PC-3 (cell line): ENCODE data around the gene HOXB7. TPM values are rescaled to one million over a fixed set of nuclear protein-coding genes. Genes with fewer than 3 reads are reported as not detected.

ENCODE experiments used
- ATAC-seq: fragments of 200-7000 bp; cut with Tn5 transposase; 2 replicates; pipeline ENCODE4 v1.9.1; 2020; ENCODE audit warnings: mild to moderate bottlenecking, moderate library complexity
- BruUV-seq: library from RNA; stranded (reverse); fragments of 400-500 nt; replicated peaks from 2 replicates; lab custom pipeline; 2021; lab: Mats Ljungman, UMichigan
- CTCF ChIA-PET: fragments of 300-600 bp; sonication (Branson Sonifier 250); formaldehyde crosslinking; loops from one replicate; lab custom pipeline; 2022; ENCODE audit warnings: antibody characterized with exemption; lab: Charles Lee
- POLR2A ChIA-PET: fragments of 300-600 bp; sonication (Branson Sonifier 250); formaldehyde crosslinking; loops from one replicate; lab custom pipeline; 2022; ENCODE audit warnings: antibody characterized with exemption; ENCODE audit not compliant: unreplicated experiment; lab: Charles Lee
- DNase-seq: peaks from one replicate; pipeline ENCODE4 v3.0.0-alpha.2; 2015
- H2AFZ ChIP-seq: fragments of 300-600 bp; sonication (generic); 2 replicates; pipeline ENCODE4 v1.6.0; 2016; ENCODE audit warnings: antibody characterized with exemption, low read length
- H3F3A ChIP-seq: fragments of 300-600 bp; sonication (generic); one replicate; pipeline ENCODE4 v1.6.0; 2017; ENCODE audit warnings: antibody characterized with exemption, low read length, control low read depth, mild to moderate bottlenecking; ENCODE audit not compliant: unreplicated experiment
- H3K27ac ChIP-seq: fragments of 300-600 bp; sonication (generic); 2 replicates; pipeline ENCODE4 v1.5.1; 2016; ENCODE audit warnings: mild to moderate bottlenecking, low read length
- H3K27me3 ChIP-seq: fragments of 300-600 bp; sonication (generic); 2 replicates; pipeline ENCODE4 v1.6.1; 2016; ENCODE audit warnings: low read length, mixed read lengths
- H3K36me3 ChIP-seq: fragments of 300-600 bp; sonication (generic); 2 replicates; pipeline ENCODE4 v1.6.1; 2016; ENCODE audit warnings: low read depth, mixed run types, low read length, mixed read lengths
- H3K4me1 ChIP-seq: fragments of 300-600 bp; sonication (generic); 2 replicates; pipeline ENCODE4 v1.5.1; 2016; ENCODE audit warnings: low read length; ENCODE audit not compliant: insufficient read depth
- H3K4me2 ChIP-seq: fragments of 300-600 bp; sonication (generic); 2 replicates; pipeline ENCODE4 v1.6.0; 2016; ENCODE audit warnings: low read length
- H3K4me3 ChIP-seq: fragments of 300-600 bp; sonication (generic); 2 replicates; pipeline ENCODE4 v1.5.1; 2016; ENCODE audit warnings: mild to moderate bottlenecking, low read length, mixed read lengths
- H3K79me2 ChIP-seq: fragments of 300-600 bp; sonication (generic); 2 replicates; pipeline ENCODE4 v1.6.1; 2017; ENCODE audit warnings: low read length, mixed read lengths
- H3K9ac ChIP-seq: fragments of 300-600 bp; sonication (generic); 2 replicates; pipeline ENCODE4 v1.6.0; 2016; ENCODE audit warnings: mild to moderate bottlenecking, low read length
- H3K9me2 ChIP-seq: fragments of 300-600 bp; sonication (generic); replicated peaks from 2 replicates; pipeline ENCODE4 v1.6.1; 2016; ENCODE audit warnings: mixed run types, low read length, mixed read lengths
- H3K9me3 ChIP-seq: fragments of 300-600 bp; sonication (generic); 2 replicates; pipeline ENCODE4 v1.6.1; 2016; ENCODE audit warnings: low read length, mixed read lengths
- H4K20me1 ChIP-seq: fragments of 300-600 bp; sonication (generic); 2 replicates; pipeline ENCODE4 v1.6.1; 2016; ENCODE audit warnings: low read length, mixed read lengths
- CTCF ChIP-seq: fragments of 300-600 bp; sonication (generic); conservative IDR thresholded peaks from 2 replicates; pipeline ENCODE4 v1.5.1; 2017; ENCODE audit warnings: antibody characterized with exemption, low read depth, mild to moderate bottlenecking, low read length
- EZH2 ChIP-seq: fragments of 300-600 bp; sonication (generic); IDR thresholded peaks from one replicate; pipeline ENCODE4 v1.6.1; 2017; ENCODE audit warnings: antibody characterized with exemption, mild to moderate bottlenecking, low read length; ENCODE audit not compliant: unreplicated experiment
- EZH2phosphoT487 ChIP-seq: fragments of 300-600 bp; sonication (generic); IDR thresholded peaks from 2 replicates; pipeline ENCODE4 v1.6.1; 2018; ENCODE audit warnings: mild to moderate bottlenecking, antibody characterized with exemption, low read length, borderline replicate concordance
- intact Hi-C: fragments of 100-400 bp; cut with micrococcal nuclease; formaldehyde crosslinking; loops from 2 replicates; pipeline ENCODE4 v1.9.0; 2023
- total RNA-seq: library from RNA; depleted of rRNA; stranded (reverse); fragments of >200 nt; gene quantifications from 2 replicates; pipeline ENCODE4 v1.2.3, GENCODE V29; 2014

Gene HOXB7
- total RNA-seq, 1 experiment from 2014 or later, result not detected

- BruUV-seq, result no TSS peak
- H3K27ac ChIP-seq, result no peak overlapping the region
- no peaks in the 10 kb centered on the region for H3K4me1 ChIP-seq
- no peaks in the 10 kb centered on the region for H3K79me2 ChIP-seq
- H3K9ac ChIP-seq, result no peak overlapping the region
- no peaks in the 10 kb centered on the region for H3K27me3 ChIP-seq
- H3K4me2 ChIP-seq, result no peak overlapping the region
- no peak for DNase-seq
- no peaks in the 10 kb centered on the region for H3K9me2 ChIP-seq
- CTCF ChIA-PET, result no interaction called here
- H4K20me1 ChIP-seq, result no peaks in the 10 kb centered on the region
- intact Hi-C loops, result no loop called here
- TF ChIP-seq EZH2, result no peak
- no peaks in the 10 kb centered on the region for H3K9me3 ChIP-seq
- H2AFZ ChIP-seq, result no peak overlapping the region
- H3F3A ChIP-seq, result no peaks in the 10 kb centered on the region
- no peaks in the 10 kb centered on the region for H3K36me3 ChIP-seq
- no peak overlapping the region for H3K4me3 ChIP-seq
- POLR2A ChIA-PET, result no interaction called here
- ATAC-seq, result no peak
Observed at GRCh38 chr17:48642843-48643696, 32.3 kb upstream of the HOXB7 start.

GRCh38 chr17:48642059-48642842, 31.4 kb upstream of the HOXB7 start:
- H3K4me2 ChIP-seq, result no peak overlapping the region

More at GRCh38 chr17:48642059-48642842, 31.4 kb upstream of the HOXB7 start:
- Histone ChIP-seq H3F3A (no peaks in the 10 kb centered on the region), H3K4me3 (no peak overlapping the region), H3K4me1 (peaks cover 8% of the 10 kb centered on the region; the same call in 1 of the 2 replicates), H3K27ac (no peak overlapping the region), H3K36me3 (no peaks in the 10 kb centered on the region), H3K9ac (no peak overlapping the region), H3K79me2 (no peaks in the 10 kb centered on the region), H3K9me3 (no peaks in the 10 kb centered on the region), H3K9me2 (no peaks in the 10 kb centered on the region), H2AFZ (no peak overlapping the region), H3K27me3 (no peaks in the 10 kb centered on the region), H4K20me1 (no peaks in the 10 kb centered on the region)
- ChIA-PET POLR2A (no interaction called here), CTCF (no interaction called here)
- BruUV-seq, result no TSS peak
- DNase-seq, result no peak
- ATAC-seq, result no peak
- intact Hi-C loops, result no loop called here
- TF ChIP-seq CTCF (no peak), EZH2phosphoT487 (no peak), EZH2 (no peak)
